GM12865 (cell line): ENCODE data around the gene PRIM2.
"Not testable (repeated sequence)": the region's sequence is repeated elsewhere in the genome, so short reads cannot be mapped to it uniquely, and the experiment has no call there.

Experiments used
- DNase-seq: peaks from one replicate; pipeline ENCODE4 v3.0.0; 2010; ENCODE audit warnings: low read depth
- H3K4me3 ChIP-seq: 2 replicates; pipeline ENCODE4 v1.5.1; 2011; ENCODE audit warnings: mild to moderate bottlenecking, low read depth, low read length, control low read depth
- TF ChIP-seq, protein P1 (sequence below): IDR thresholded peaks from 2 replicates; pipeline ENCODE4 v1.5.1; 2011; ENCODE audit warnings: low read length, control low read depth, low read depth, inconsistent platforms; ENCODE audit not compliant: insufficient read depth; ENCODE audit errors: missing control alignments

The PRIM2 gene

DNA sequence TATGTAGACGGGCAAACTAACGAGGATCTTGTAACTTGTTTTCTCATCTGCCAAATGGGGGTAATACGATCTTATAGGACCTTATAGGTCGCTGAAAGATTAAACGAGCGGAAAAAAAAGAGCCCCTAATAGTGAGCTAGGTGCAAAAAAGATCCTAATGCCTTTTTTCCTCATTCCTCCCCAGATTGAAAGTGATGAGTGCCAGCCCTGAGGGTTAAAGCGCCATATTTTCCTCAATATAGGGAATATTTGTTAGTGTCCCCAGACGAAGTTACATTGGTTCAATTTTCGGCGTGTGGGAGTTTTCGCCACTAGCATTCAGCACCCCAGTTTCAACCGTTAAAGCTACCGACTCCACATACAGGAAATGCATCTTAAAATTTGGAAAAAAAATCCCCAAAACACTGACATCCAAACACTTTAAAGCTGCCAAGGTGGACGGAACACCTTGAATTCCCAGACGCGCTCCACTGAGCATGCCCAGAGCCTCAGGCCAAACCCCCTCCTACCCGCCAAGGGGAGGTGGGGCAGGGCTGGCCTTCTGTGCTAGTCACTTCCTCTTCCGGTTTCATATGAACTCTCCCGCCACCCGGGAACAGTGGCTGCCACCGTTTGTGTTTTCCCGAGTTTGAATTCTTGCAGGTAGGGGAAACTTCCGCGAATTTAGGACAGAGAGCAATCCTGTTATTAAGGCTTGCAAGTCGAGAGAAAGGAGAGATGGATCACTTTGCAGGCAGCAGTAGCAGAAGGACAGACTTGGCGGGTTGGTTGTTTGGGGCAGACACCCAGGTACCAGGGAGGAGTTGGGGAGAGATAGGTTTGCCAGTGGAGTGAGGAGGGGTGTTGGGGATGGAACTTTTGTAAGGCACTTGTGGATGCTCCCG, at the start of gene PRIM2:
Gene PRIM2, plus strand, starts transcription at position 571 of the 884 bp plus-strand sequence. CDS start 816 bp downstream, outside the sequence.
- DNase-seq = peak; percentile 89
- peak within 1 kb of the TSS; percentile 89 for H3K4me3 ChIP-seq
- TF ChIP-seq, protein P1, sequence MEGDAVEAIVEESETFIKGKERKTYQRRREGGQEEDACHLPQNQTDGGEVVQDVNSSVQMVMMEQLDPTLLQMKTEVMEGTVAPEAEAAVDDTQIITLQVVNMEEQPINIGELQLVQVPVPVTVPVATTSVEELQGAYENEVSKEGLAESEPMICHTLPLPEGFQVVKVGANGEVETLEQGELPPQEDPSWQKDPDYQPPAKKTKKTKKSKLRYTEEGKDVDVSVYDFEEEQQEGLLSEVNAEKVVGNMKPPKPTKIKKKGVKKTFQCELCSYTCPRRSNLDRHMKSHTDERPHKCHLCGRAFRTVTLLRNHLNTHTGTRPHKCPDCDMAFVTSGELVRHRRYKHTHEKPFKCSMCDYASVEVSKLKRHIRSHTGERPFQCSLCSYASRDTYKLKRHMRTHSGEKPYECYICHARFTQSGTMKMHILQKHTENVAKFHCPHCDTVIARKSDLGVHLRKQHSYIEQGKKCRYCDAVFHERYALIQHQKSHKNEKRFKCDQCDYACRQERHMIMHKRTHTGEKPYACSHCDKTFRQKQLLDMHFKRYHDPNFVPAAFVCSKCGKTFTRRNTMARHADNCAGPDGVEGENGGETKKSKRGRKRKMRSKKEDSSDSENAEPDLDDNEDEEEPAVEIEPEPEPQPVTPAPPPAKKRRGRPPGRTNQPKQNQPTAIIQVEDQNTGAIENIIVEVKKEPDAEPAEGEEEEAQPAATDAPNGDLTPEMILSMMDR = no peak

- TF ChIP-seq, protein P1 = no peak
- DNase-seq = no peak
- no peak overlapping the region for H3K4me3 ChIP-seq
These were observed 49.2 kb upstream of the PRIM2 start for GRCh38 chr6:57268294-57268640.

GRCh38 chr6:57274113-57274824, 43.2 kb upstream of the PRIM2 start:
- not testable (repeated sequence) for H3K4me3 ChIP-seq, DNase-seq

- TF ChIP-seq, protein P1 = no peak
- DNase-seq = no peak
- H3K4me3 ChIP-seq = no peak overlapping the region
These were observed 42.0 kb upstream of the PRIM2 start for GRCh38 chr6:57275384-57275783.

DNA sequence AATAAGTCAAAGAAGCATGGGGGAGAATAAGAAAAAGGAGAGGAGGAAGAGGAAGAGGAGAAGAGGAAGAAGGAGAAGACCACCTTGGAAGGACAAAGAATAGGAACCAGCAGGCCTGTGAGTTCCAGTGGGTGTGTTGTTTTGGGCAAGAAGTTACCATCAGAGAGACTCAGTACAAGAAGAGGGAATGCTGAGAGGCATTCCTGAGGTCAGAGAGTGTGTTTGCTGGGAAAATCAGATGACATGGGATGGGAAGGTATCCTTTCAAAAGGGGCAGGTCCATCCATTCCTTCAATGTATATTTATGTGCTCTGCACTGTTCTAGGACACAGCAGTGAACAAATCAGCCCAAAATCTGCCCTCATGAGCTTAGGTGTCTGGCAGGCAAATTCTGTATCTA, 40.5 kb upstream of the PRIM2 start:
- H3K4me3 ChIP-seq = no peak overlapping the region
- TF ChIP-seq, protein P1 = no peak
- DNase-seq = no peak

- H3K4me3 ChIP-seq = no peak overlapping the region
- no peak for DNase-seq
- TF ChIP-seq, protein P1 = no peak
These were observed 38.9 kb upstream of the PRIM2 start for GRCh38 chr6:57278570-57278969.

DNA sequence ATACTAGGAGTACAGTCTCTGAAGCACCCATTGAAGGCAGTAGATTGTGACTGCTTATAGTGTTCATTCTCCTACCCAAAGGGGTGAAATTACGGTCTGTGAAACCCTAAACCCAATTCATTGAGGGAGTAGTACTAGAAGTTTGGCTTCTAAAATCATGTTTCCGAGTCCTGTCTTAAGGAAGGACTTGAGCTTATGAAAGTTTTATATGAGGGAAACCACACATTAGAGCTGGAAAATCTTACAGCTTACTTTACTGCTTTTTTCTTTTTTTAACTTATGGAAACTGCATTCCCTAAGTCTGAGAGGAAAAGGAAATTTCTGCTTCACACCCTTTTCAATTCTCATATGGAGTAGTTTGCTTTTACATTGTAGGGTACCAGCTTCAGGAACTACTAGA, 38.4 kb upstream of the PRIM2 start:
- TF ChIP-seq, protein P1 = no peak
- DNase-seq = no peak
- no peak overlapping the region for H3K4me3 ChIP-seq
